Right cardiac atrium (tissue), 5 donors: ENCODE results near the gene MYOZ2. TPM values are rescaled to one million over a fixed set of nuclear protein-coding genes. Genes with fewer than 3 reads are reported as not detected.
A peak's percentile ranks its signal among the peaks of the same experiment; 100 is the strongest.

Experiments used
- ATAC-seq, 2 donors: fragments of 200-7000 bp; cut with Tn5 transposase; one replicate each; pipeline versions ENCODE4 v1.8.0 to v1.9.1; 2020; ENCODE audit warnings: moderate library complexity in 2 of 2, mild to moderate bottlenecking in 1 of 2
- DNase-seq, 3 donors: peaks; one replicate each; pipeline ENCODE4 v3.0.0-alpha.2; 2020
- H3K27ac ChIP-seq: one replicate; pipeline ENCODE4 v1.5.1; 2013; ENCODE audit warnings: mild to moderate bottlenecking, low read length, control low read depth, moderate library complexity
- H3K27me3 ChIP-seq: one replicate; pipeline ENCODE4 v1.6.1; 2013; ENCODE audit not compliant: control insufficient read depth, insufficient read depth
- H3K4me1 ChIP-seq: one replicate; pipeline ENCODE4 v1.6.1; 2013; ENCODE audit warnings: low read length; ENCODE audit not compliant: control insufficient read depth, insufficient read depth
- H3K4me3 ChIP-seq: one replicate; pipeline ENCODE4 v1.5.1; 2013; ENCODE audit warnings: low read length, control low read depth
- H3K9me3 ChIP-seq: one replicate; pipeline ENCODE4 v1.6.1; 2013; ENCODE audit warnings: low read length; ENCODE audit not compliant: control insufficient read depth
- WGBS: extraction: QIAGEN DNeasy Blood & Tissue Kit; methylation state at CpG from one replicate; pipeline ENCODE4 v1.1.7; 2013; 5-methylcytosine and 5-hydroxymethylcytosine counted together
- intact Hi-C, 4 donors: fragments of 100-400 bp; cut with DNase I; formaldehyde crosslinking; loops; one replicate each; pipeline versions ENCODE4 v1.11.0 to v1.14.0; 2022 to 2023
- polyA plus RNA-seq: library from polyadenylated mRNA; stranded (reverse); fragments of 200-250 nt; gene quantifications from one replicate; pipeline ENCODE4 v1.2.3, GENCODE V29; 2013
- total RNA-seq, 4 donors: library from RNA; stranded (reverse); fragmentation: NEBNext Ultra II Directional; extraction: Animal tissue kit (Norgen Biotek cat#: 25700); gene quantifications; one replicate each; pipeline ENCODE4 v1.2.1, GENCODE V29; 2021
- donor health status: healthy with polysubstance abuse.
- donor health status: DM: no; HTN: yes; CAD: no.
- donor health status: DM: no; HTN: no; CAD: no.
- donor health status: DM: no; HTN: yes; CAD: no; lungs with severe emphysema.
- donor health status: DM: yes; HTN: yes; CAD: no.

Gene MYOZ2
- total and polyA plus RNA-seq, 5 donors, result 506 to 709 (median 623) TPM

- intact Hi-C loops, result no loop called here
- H3K9me3 ChIP-seq, result no peaks in the 10 kb centered on the region
- DNase-seq (no peak), ATAC-seq (peak in 1 of 2 donors; percentile 30)
- no peak overlapping the region for H3K27ac ChIP-seq
- H3K4me1 ChIP-seq, result peaks cover 3% of the 10 kb centered on the region
- 90% methylated on average over 3 of the region's 3 CpGs for WGBS
- no peak overlapping the region for H3K4me3 ChIP-seq
- no peaks in the 10 kb centered on the region for H3K27me3 ChIP-seq
Observed at GRCh38 chr4:119191505-119191904, 55.9 kb downstream of the MYOZ2 start.

GRCh38 chr4:119197772-119198212, 62.2 kb downstream of the MYOZ2 start:
- ATAC-seq (no peak), DNase-seq (no peak)
- WGBS, result 90% methylated on average over 11 of the region's 11 CpGs
- intact Hi-C loops, result no loop called here
- no peaks in the 10 kb centered on the region for H3K27me3 ChIP-seq
- no peak overlapping the region for H3K27ac ChIP-seq
- H3K4me1 ChIP-seq, result no peaks in the 10 kb centered on the region
- H3K9me3 ChIP-seq, result no peaks in the 10 kb centered on the region
- H3K4me3 ChIP-seq, result no peak overlapping the region

GRCh38 chr4:119204916-119205315, 69.3 kb downstream of the MYOZ2 start:
- DNase-seq (no peak), ATAC-seq (no peak)
- Histone ChIP-seq H3K9me3 (no peaks in the 10 kb centered on the region), H3K27me3 (no peaks in the 10 kb centered on the region), H3K4me3 (no peak overlapping the region), H3K27ac (peak overlapping the region; percentile 30), H3K4me1 (peaks cover 2% of the 10 kb centered on the region)
- WGBS, result 40% methylated on average over 4 of the region's 4 CpGs
- intact Hi-C loops, result no loop called here

- H3K27me3 ChIP-seq, result no peaks in the 10 kb centered on the region
- DNase-seq (no peak), ATAC-seq (no peak)
- H3K27ac ChIP-seq, result no peak overlapping the region
- intact Hi-C loops, result no loop called here
- no peak overlapping the region for H3K4me3 ChIP-seq
- peaks cover 2% of the 10 kb centered on the region for H3K4me1 ChIP-seq
- no peaks in the 10 kb centered on the region for H3K9me3 ChIP-seq
Observed at GRCh38 chr4:119205690-119206089, 70.1 kb downstream of the MYOZ2 start.

GRCh38 chr4:119206178-119206577, 70.5 kb downstream of the MYOZ2 start:
- Histone ChIP-seq H3K27ac (no peak overlapping the region), H3K27me3 (no peaks in the 10 kb centered on the region), H3K4me1 (peaks cover 2% of the 10 kb centered on the region), H3K4me3 (no peak overlapping the region), H3K9me3 (no peaks in the 10 kb centered on the region)
- WGBS, result 26% methylated on average over 1 of the region's 1 CpG
- no peak for DNase-seq
- ATAC-seq, result peak in 1 of 2 donors; percentile 86
- intact Hi-C loops, result no loop called here

GRCh38 chr4:119207051-119207450, 71.4 kb downstream of the MYOZ2 start:
- H3K4me3 ChIP-seq, result no peak overlapping the region
- no peaks in the 10 kb centered on the region for H3K27me3 ChIP-seq
- WGBS, result 7% methylated on average over 1 of the region's 1 CpG
- DNase-seq, result no peak
- H3K4me1 ChIP-seq, result peaks cover 2% of the 10 kb centered on the region
- peak; percentile 38 to 40 for ATAC-seq
- no peaks in the 10 kb centered on the region for H3K9me3 ChIP-seq
- intact Hi-C loops, result no loop called here
- no peak overlapping the region for H3K27ac ChIP-seq

GRCh38 chr4:119209077-119209476, 73.4 kb downstream of the MYOZ2 start:
- Histone ChIP-seq H3K27me3 (no peaks in the 10 kb centered on the region), H3K4me1 (peaks cover under 1% of the 10 kb centered on the region), H3K27ac (no peak overlapping the region), H3K9me3 (no peaks in the 10 kb centered on the region), H3K4me3 (no peak overlapping the region)
- ATAC-seq (no peak), DNase-seq (no peak)
- intact Hi-C loops, result no loop called here

- Histone ChIP-seq H3K4me3 (no peak overlapping the region), H3K27me3 (no peaks in the 10 kb centered on the region), H3K27ac (peak overlapping the region; percentile 59), H3K9me3 (no peaks in the 10 kb centered on the region), H3K4me1 (no peaks in the 10 kb centered on the region)
- WGBS, result 90% methylated on average over 1 of the region's 1 CpG
- intact Hi-C loops, result no loop called here
- DNase-seq (no peak), ATAC-seq (no peak)
Observed at GRCh38 chr4:119209586-119209985, 74.0 kb downstream of the MYOZ2 start.

- H3K9me3 ChIP-seq, result no peaks in the 10 kb centered on the region
- intact Hi-C loops, result no loop called here
- no peak overlapping the region for H3K27ac ChIP-seq
- H3K4me3 ChIP-seq, result no peak overlapping the region
- H3K4me1 ChIP-seq, result no peaks in the 10 kb centered on the region
- no peak for DNase-seq
- 81% methylated on average over 4 of the region's 4 CpGs for WGBS
- ATAC-seq, result no peak
- no peaks in the 10 kb centered on the region for H3K27me3 ChIP-seq
Observed at GRCh38 chr4:119210775-119211174, 75.1 kb downstream of the MYOZ2 start.

GRCh38 chr4:119211867-119212233, 76.2 kb downstream of the MYOZ2 start:
- 1% methylated on average over 12 of the region's 12 CpGs for WGBS
- DNase-seq (no peak), ATAC-seq (no peak)
- peak overlapping the region; percentile 88 for H3K27ac ChIP-seq
- no peaks in the 10 kb centered on the region for H3K27me3 ChIP-seq
- no peaks in the 10 kb centered on the region for H3K9me3 ChIP-seq
- intact Hi-C loops, result no loop called here
- H3K4me3 ChIP-seq, result peak overlapping the region; percentile 75
- H3K4me1 ChIP-seq, result peaks cover 2% of the 10 kb centered on the region

GRCh38 chr4:119212234-119212963, 76.8 kb downstream of the MYOZ2 start, which contains the start of gene USP53:
Gene USP53 (plus strand): TSS chr4:119212713. CDS start chr4:119239760, 27,047 bp downstream.
- Histone ChIP-seq H3K27me3 (no peaks in the 10 kb centered on the region), H3K4me3 (peak within 1 kb of the TSS; percentile 75), H3K9me3 (no peaks in the 10 kb centered on the region), H3K4me1 (peaks cover 2% of the 10 kb centered on the region), H3K27ac (peak within 1 kb of the TSS; percentile 88)
- under 1% methylated on average over 55 of the region's 55 CpGs for WGBS
- intact Hi-C loops, result no loop called here
- ATAC-seq, result peak; percentile 98
- peak; percentile 97 to 99 (median 98) for DNase-seq
